WTC11 (cell line): ENCODE data around the gene DNAJC5G.

ENCODE experiments used
- CREB1 ChIP-seq: sonication (generic); formaldehyde crosslinking; IDR thresholded peaks from 2 replicates; pipeline ENCODE4 v1.8.0; 2023; ENCODE audit warnings: mild to moderate bottlenecking, missing genetic modification reagents
- CTCF ChIP-seq: fragments of 200-600 bp; IDR thresholded peaks from 2 replicates; pipeline ENCODE4 v1.8.0; 2022; ENCODE audit warnings: antibody characterized with exemption
- GABPB1 ChIP-seq: sonication (generic); formaldehyde crosslinking; IDR thresholded peaks from 2 replicates; pipeline ENCODE4 v1.8.1; 2023; ENCODE audit warnings: mild to moderate bottlenecking, missing genetic modification reagents
- JUN ChIP-seq: sonication (generic); formaldehyde crosslinking; IDR thresholded peaks from 2 replicates; pipeline ENCODE4 v1.8.0; 2023; ENCODE audit warnings: mild to moderate bottlenecking, missing genetic modification reagents
- MXD4 ChIP-seq: fragments of 250-450 bp; sonication (Bioruptor Pico); IDR thresholded peaks from 2 replicates; pipeline ENCODE4 v1.8.0; 2021; ENCODE audit warnings: mild to moderate bottlenecking, moderate library complexity, borderline replicate concordance
- TEAD1 ChIP-seq: sonication (generic); formaldehyde crosslinking; IDR thresholded peaks from 2 replicates; pipeline ENCODE4 v1.8.0; 2022; ENCODE audit warnings: mild to moderate bottlenecking, missing genetic modification reagents
- ZNF232 ChIP-seq: sonication (generic); formaldehyde crosslinking; IDR thresholded peaks from 2 replicates; pipeline ENCODE4 v1.8.0; 2022; ENCODE audit warnings: mild to moderate bottlenecking, missing genetic modification reagents

DNA sequence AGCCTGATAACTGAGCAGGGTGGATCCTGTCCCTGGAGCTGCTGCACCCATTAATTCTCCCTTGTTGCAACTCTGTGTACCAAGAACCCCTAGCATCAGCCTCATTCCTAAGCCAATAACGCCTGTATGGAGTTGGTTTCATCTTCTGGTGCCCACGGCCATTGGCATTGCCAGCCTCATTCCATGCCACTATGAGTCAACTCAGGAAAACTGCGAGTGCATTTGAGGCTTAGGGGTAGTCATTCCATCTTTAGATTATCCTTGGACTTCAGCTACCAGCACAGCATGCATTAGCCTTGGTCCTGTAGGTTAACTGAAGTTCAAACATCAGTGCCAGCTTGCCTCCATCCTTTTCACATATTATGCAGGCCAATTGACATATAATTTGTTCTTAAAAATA, 5.6 kb downstream of the DNAJC5G start:
- TF ChIP-seq GABPB1 (CRISPR knock-in tag) (no peak), TEAD1 (CRISPR knock-in tag) (no peak), CTCF (no peak), CREB1 (CRISPR knock-in tag) (no peak), MXD4 (CRISPR knock-in tag) (no peak), ZNF232 (CRISPR knock-in tag) (no peak), JUN (CRISPR knock-in tag) (no peak)
